ENCODE measurements around the gene SZT2.
"Not testable (repeated sequence)": the region's sequence is repeated elsewhere in the genome, so short reads cannot be mapped to it uniquely, and the experiment has no call there.

DNA sequence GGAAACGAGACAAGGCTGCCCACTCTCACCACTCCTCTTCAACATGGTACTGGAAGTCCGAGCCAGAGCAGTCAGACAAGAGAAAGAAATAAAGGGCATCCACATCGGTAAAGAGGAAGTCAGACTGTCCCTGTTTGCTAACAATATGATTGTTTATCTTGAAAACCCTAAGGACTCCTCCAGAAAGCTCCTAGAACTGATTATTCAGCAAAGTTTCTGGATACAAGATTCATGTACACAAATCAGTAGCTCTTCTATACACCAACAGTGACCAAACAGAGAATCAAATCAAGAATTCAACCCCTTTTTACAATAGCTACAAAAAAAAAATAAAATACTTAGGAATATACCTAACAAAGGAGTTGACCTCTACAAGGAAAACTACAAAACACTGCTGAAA lies 68.7 kb downstream of the SZT2 start:
- not testable (repeated sequence) for TF ChIP-seq YY1 (IDR thresholded peaks at IDR 0.05; ENCODE audit: insufficient read depth, insufficient read length); SUZ12 (IDR thresholded peaks at IDR 0.05; ENCODE audit: extremely low read depth, insufficient read depth, insufficient read length)
